CD4-positive, alpha-beta T cell (primary cell): Measurements from ENCODE around the gene GRIN2A. TPM values are rescaled to one million over a fixed set of nuclear protein-coding genes. Genes with fewer than 3 reads are reported as not detected.

Experiments
- ATAC-seq: fragments of 200-7000 bp; cut with Tn5 transposase; one replicate; pipeline ENCODE4 v1.10.0; 2022; ENCODE audit warnings: mild to moderate bottlenecking; ENCODE audit not compliant: poor library complexity
- CTCF ChIA-PET: fragments of 350-600 bp; sonication (Branson Sonifier 250); formaldehyde crosslinking; loops from one replicate; lab custom pipeline; 2021; ENCODE audit warnings: antibody characterized with exemption, inconsistent platforms; lab: Charles Lee
- POLR2A ChIA-PET: fragments of 350-600 bp; sonication (Branson Sonifier 250); formaldehyde crosslinking; loops from one replicate; lab custom pipeline; 2021; ENCODE audit warnings: antibody characterized with exemption, inconsistent platforms; lab: Charles Lee
- DNase-seq, 14 experiments: peaks; one replicate each; pipeline ENCODE4 v3.0.0-alpha.2; 2013 to 2020; ENCODE audit warnings: mixed read lengths in 2 of 14
- H3K27ac ChIP-seq, 2 donors: one replicate each; pipeline versions ENCODE4 v1.5.1 to v1.7.0; 2013; ENCODE audit warnings: low read length in 2 of 2, low read depth in 1 of 2, mild to moderate bottlenecking in 1 of 2
- H3K27me3 ChIP-seq, 2 experiments: 1 replicate in 1 of 2; 2 replicates in 1 of 2; pipeline versions ENCODE4 v1.6.1 to v1.7.0; 2013; ENCODE audit warnings: low read length in 2 of 2, control low read depth in 1 of 2, mild to moderate bottlenecking in 1 of 2, moderate library complexity in 1 of 2; ENCODE audit not compliant: insufficient read depth in 2 of 2, control insufficient read depth in 1 of 2
- H3K36me3 ChIP-seq: one replicate; pipeline ENCODE4 v1.6.1; 2013; ENCODE audit warnings: low read length, control low read depth; ENCODE audit not compliant: insufficient read depth
- H3K4me1 ChIP-seq: one replicate; pipeline ENCODE4 v1.6.1; 2013; ENCODE audit warnings: low read length, control low read depth; ENCODE audit not compliant: insufficient read depth
- H3K4me3 ChIP-seq: one replicate; pipeline ENCODE4 v1.5.1; 2013; ENCODE audit warnings: mild to moderate bottlenecking, low read length, moderate library complexity
- H3K9me3 ChIP-seq, 2 experiments: 1 replicate in 1 of 2; 2 replicates in 1 of 2; pipeline versions ENCODE4 v1.6.1 to v1.7.0; 2013; ENCODE audit warnings: low read length in 2 of 2, mild to moderate bottlenecking in 2 of 2, control low read depth in 1 of 2, moderate library complexity in 1 of 2; ENCODE audit not compliant: control insufficient read depth in 1 of 2, insufficient read depth in 1 of 2
- H3K27ac Mint-ChIP-seq: one replicate; pipeline ENCODE4 v1.8.0; 2020; ENCODE audit warnings: mixed read lengths
- H3K27me3 Mint-ChIP-seq: one replicate; pipeline ENCODE4 v1.8.0; 2021; ENCODE audit warnings: mixed read lengths
- H3K36me3 Mint-ChIP-seq: one replicate; pipeline ENCODE4 v1.8.0; 2021; ENCODE audit warnings: low read depth, mixed read lengths
- H3K4me1 Mint-ChIP-seq: one replicate; pipeline ENCODE4 v1.8.0; 2021; ENCODE audit warnings: low read depth, mixed read lengths
- H3K4me3 Mint-ChIP-seq: one replicate; pipeline ENCODE4 v1.8.0; 2020; ENCODE audit warnings: mild to moderate bottlenecking, mixed read lengths
- H3K9me3 Mint-ChIP-seq: one replicate; pipeline ENCODE4 v1.8.0; 2020; ENCODE audit warnings: mixed read lengths
- CTCF ChIP-seq: fragments of 200-600 bp; IDR thresholded peaks from one replicate; pipeline ENCODE4 v1.8.0; 2022; ENCODE audit warnings: antibody characterized with exemption, mild to moderate bottlenecking
- intact Hi-C, 2 experiments: fragments of 100-400 bp; cut with DNase I in 1 of 2; cut with micrococcal nuclease in 1 of 2; formaldehyde crosslinking; loops; one replicate each; pipeline versions ENCODE4 v1.15.1 to v1.9.0; 2023 to 2025; cut with DNase I, micrococcal nuclease
- total RNA-seq, 174 experiments: library from RNA in 2 of 174; stranded (reverse) in 2 of 174; gene quantifications; one replicate each; pipeline ENCODE4 v1.2.3 and lab custom pipeline; 2021 to 2026

GRIN2A gene
- total RNA-seq, 2 experiments from 2014 or later: not detected

GRCh38 chr16:10114409-10114808 is 67.8 kb downstream of the GRIN2A start:
- no peak overlapping the region for H3K4me3 Mint-ChIP-seq
- no peak overlapping the region for H3K27ac Mint-ChIP-seq
- Histone ChIP-seq H3K4me1 (no peaks in the 10 kb centered on the region), H3K27ac (no peak overlapping the region), H3K27me3 (peaks cover 0 to 2% of the 10 kb centered on the region in 2 experiments), H3K9me3 (peaks cover 0 to 19% of the 10 kb centered on the region in 2 experiments), H3K4me3 (no peak overlapping the region), H3K36me3 (no peaks in the 10 kb centered on the region)
- intact Hi-C loops: no loop called here
- no peak for TF ChIP-seq CTCF
- H3K4me1 Mint-ChIP-seq: no peaks in the 10 kb centered on the region
- CTCF ChIA-PET: no interaction called here
- no peak for DNase-seq
- ATAC-seq: no peak
- no peaks in the 10 kb centered on the region for H3K27me3 Mint-ChIP-seq
- POLR2A ChIA-PET: no interaction called here
- no peaks in the 10 kb centered on the region for H3K9me3 Mint-ChIP-seq
- H3K36me3 Mint-ChIP-seq: no peaks in the 10 kb centered on the region

GRCh38 chr16:10113248-10113647 is 69.0 kb downstream of the GRIN2A start:
- POLR2A ChIA-PET: no interaction called here

GRCh38 chr16:10112021-10112420 is 70.2 kb downstream of the GRIN2A start:
- intact Hi-C loops: no loop called here
- H3K36me3 ChIP-seq: no peaks in the 10 kb centered on the region
- no peaks in the 10 kb centered on the region for H3K9me3 Mint-ChIP-seq
- H3K4me1 ChIP-seq: no peaks in the 10 kb centered on the region
- H3K36me3 Mint-ChIP-seq: no peaks in the 10 kb centered on the region
- ChIA-PET POLR2A (no interaction called here), CTCF (no interaction called here)
- no peak overlapping the region for H3K27ac Mint-ChIP-seq
- no peak overlapping the region for H3K27ac ChIP-seq
- H3K4me3 Mint-ChIP-seq: no peak overlapping the region
- DNase-seq: no peak
- peaks cover 0 to 2% of the 10 kb centered on the region in 2 experiments for H3K27me3 ChIP-seq
- no peaks in the 10 kb centered on the region for H3K4me1 Mint-ChIP-seq
- no peak for TF ChIP-seq CTCF
- peaks cover 0 to 19% of the 10 kb centered on the region in 2 experiments for H3K9me3 ChIP-seq
- peaks cover under 1% of the 10 kb centered on the region for H3K27me3 Mint-ChIP-seq
- H3K4me3 ChIP-seq: no peak overlapping the region
- no peak for ATAC-seq

More at GRCh38 chr16:10113248-10113647, 69.0 kb downstream of the GRIN2A start:
- no peaks in the 10 kb centered on the region for H3K36me3 Mint-ChIP-seq
- Histone ChIP-seq H3K27me3 (peaks cover 0 to 2% of the 10 kb centered on the region in 2 experiments), H3K4me3 (no peak overlapping the region), H3K36me3 (no peaks in the 10 kb centered on the region), H3K9me3 (peaks cover 0 to 19% of the 10 kb centered on the region in 2 experiments), H3K27ac (no peak overlapping the region), H3K4me1 (no peaks in the 10 kb centered on the region)
- no peak for DNase-seq
- intact Hi-C loops: no loop called here
- H3K4me1 Mint-ChIP-seq: no peaks in the 10 kb centered on the region
- CTCF ChIA-PET: no interaction called here
- H3K27me3 Mint-ChIP-seq: no peaks in the 10 kb centered on the region
- no peaks in the 10 kb centered on the region for H3K9me3 Mint-ChIP-seq
- no peak overlapping the region for H3K27ac Mint-ChIP-seq
- H3K4me3 Mint-ChIP-seq: no peak overlapping the region
- ATAC-seq: no peak
- TF ChIP-seq CTCF: no peak
